Neuronal stem cell (in vitro differentiated cells): ENCODE measurements around the gene ETNPPL. TPM values are rescaled to one million over a fixed set of nuclear protein-coding genes. Genes with fewer than 3 reads are reported as not detected.

Experiments
- DNase-seq: peaks from one replicate; pipeline ENCODE4 v3.0.0-alpha.2; 2013; ENCODE audit warnings: low spot score
- H2AFZ ChIP-seq: one replicate; pipeline ENCODE4 v1.6.1; 2013; ENCODE audit warnings: mild to moderate bottlenecking, low read length, inconsistent platforms
- H2AK5ac ChIP-seq: 2 replicates; pipeline ENCODE4 v1.6.1; 2013; ENCODE audit warnings: low read depth, mild to moderate bottlenecking, inconsistent platforms, low read length, moderate library complexity, mixed read lengths
- H2BK120ac ChIP-seq: 2 replicates; pipeline ENCODE4 v1.6.1; 2013; ENCODE audit warnings: low read depth, mild to moderate bottlenecking, inconsistent platforms, low read length, moderate library complexity, mixed read lengths
- H2BK12ac ChIP-seq: one replicate; pipeline ENCODE4 v1.6.1; 2013; ENCODE audit warnings: low read length, inconsistent platforms
- H2BK15ac ChIP-seq: 2 replicates; pipeline ENCODE4 v1.6.1; 2013; ENCODE audit warnings: mild to moderate bottlenecking, low read length, inconsistent platforms, mixed read lengths
- H2BK5ac ChIP-seq: one replicate; pipeline ENCODE4 v1.6.1; 2013; ENCODE audit warnings: inconsistent platforms, mild to moderate bottlenecking, low read length, moderate library complexity
- H3K14ac ChIP-seq: one replicate; pipeline ENCODE4 v1.6.1; 2013; ENCODE audit warnings: low read length, inconsistent platforms
- H3K18ac ChIP-seq: 2 replicates; pipeline ENCODE4 v1.6.1; 2013; ENCODE audit warnings: low read length, inconsistent platforms
- H3K23ac ChIP-seq: 2 replicates; pipeline ENCODE4 v1.6.1; 2013; ENCODE audit warnings: low read depth, mild to moderate bottlenecking, mixed read lengths, low read length, inconsistent platforms; ENCODE audit not compliant: poor library complexity
- H3K27ac ChIP-seq: replicated peaks from 3 replicates; pipeline ENCODE4 v1.5.1; 2013; ENCODE audit warnings: low read length, inconsistent platforms
- H3K27me3 ChIP-seq, 3 experiments: 2 replicates each; pipeline ENCODE4 v1.6.1; 2013; ENCODE audit warnings: low read length in 3 of 3, mild to moderate bottlenecking in 2 of 3, inconsistent platforms in 1 of 3, low read depth in 1 of 3, mixed read lengths in 1 of 3, moderate library complexity in 1 of 3; ENCODE audit not compliant: control insufficient read depth in 3 of 3, insufficient read depth in 3 of 3
- H3K36me3 ChIP-seq, 2 donors: replicated peaks in 1 of 2; 2 replicates each; pipeline ENCODE4 v1.6.1; 2013; ENCODE audit warnings: low read length in 2 of 2; ENCODE audit not compliant: control insufficient read depth in 2 of 2, insufficient read depth in 2 of 2
- H3K4ac ChIP-seq: 2 replicates; pipeline ENCODE4 v1.6.1; 2013; ENCODE audit warnings: inconsistent platforms, mild to moderate bottlenecking, low read length, moderate library complexity
- H3K4me1 ChIP-seq, 2 donors: 1 replicate in 1 of 2; 2 replicates in 1 of 2; pipeline ENCODE4 v1.6.1; 2013; ENCODE audit warnings: low read length in 2 of 2, low read depth in 1 of 2; ENCODE audit not compliant: control insufficient read depth in 2 of 2, insufficient read depth in 1 of 2
- H3K4me2 ChIP-seq: one replicate; pipeline ENCODE4 v1.6.1; 2013; ENCODE audit warnings: mild to moderate bottlenecking, low read length, inconsistent platforms; ENCODE audit not compliant: insufficient read depth, poor library complexity, severe bottlenecking
- H3K4me3 ChIP-seq, 2 donors: 2 replicates each; pipeline ENCODE4 v1.5.1; 2013; ENCODE audit warnings: low read length in 2 of 2, mild to moderate bottlenecking in 2 of 2, inconsistent platforms in 1 of 2, moderate library complexity in 1 of 2
- H3K79me1 ChIP-seq: one replicate; pipeline ENCODE4 v1.6.1; 2013; ENCODE audit warnings: low read depth, mild to moderate bottlenecking, inconsistent platforms, low read length, moderate library complexity
- H3K9ac ChIP-seq: one replicate; pipeline ENCODE4 v1.6.1; 2013; ENCODE audit warnings: mild to moderate bottlenecking, low read depth, low read length, inconsistent platforms; ENCODE audit not compliant: poor library complexity
- H3K9me3 ChIP-seq, 2 donors: replicated peaks in 1 of 2; 2 replicates each; pipeline versions ENCODE3 to v1.6.1; 2013; ENCODE audit warnings: low read length in 2 of 2, mild to moderate bottlenecking in 2 of 2, inconsistent platforms in 1 of 2, low read depth in 1 of 2, mixed read lengths in 1 of 2, moderate library complexity in 1 of 2; ENCODE audit not compliant: control insufficient read depth in 2 of 2, insufficient read depth in 1 of 2
- H4K8ac ChIP-seq: one replicate; pipeline ENCODE4 v1.6.1; 2013; ENCODE audit warnings: low read depth, mild to moderate bottlenecking, inconsistent platforms, low read length, moderate library complexity
- H4K91ac ChIP-seq: one replicate; pipeline ENCODE4 v1.6.1; 2013; ENCODE audit warnings: low read length, low read depth, mild to moderate bottlenecking, inconsistent platforms; ENCODE audit not compliant: poor library complexity
- WGBS, 2 donors: extraction: QIAGEN DNeasy Blood & Tissue Kit; methylation state at CpG; one replicate each; pipeline ENCODE4 v1.1.7; 2013; ENCODE audit warnings: missing lambda C conversion rate in 2 of 2, mixed read lengths in 1 of 2; ENCODE audit not compliant: insufficient read length in 2 of 2, insufficient replicate concordance in 1 of 2; ENCODE audit errors: extremely low coverage in 2 of 2; 5-methylcytosine and 5-hydroxymethylcytosine counted together
- polyA plus RNA-seq, 2 experiments: library from polyadenylated mRNA; stranded (reverse); fragments of 200-250 nt; gene quantifications; one replicate each; pipeline ENCODE4 v1.2.3, GENCODE V29; 2013

The ETNPPL gene
- polyA plus RNA-seq (2013, experiment 1 of 2), result 0.20 TPM
- polyA plus RNA-seq (2013, experiment 2 of 2), result 0.29 TPM

GRCh38 chr4:108762559-108763225, at the start of gene ETNPPL:
Gene ETNPPL, minus strand, starts transcription at chr4:108763053. Its CDS starts 155 bp downstream, at chr4:108762898.
- H3K4me3 ChIP-seq, result peak within 1 kb of the TSS; percentile 47 to 85
- no peak within 1 kb of the TSS for H3K14ac ChIP-seq
- peak within 1 kb of the TSS; percentile 87 for H2BK12ac ChIP-seq
- no peak within 1 kb of the TSS for H2AK5ac ChIP-seq
- peak within 1 kb of the TSS; percentile 92 for H3K9ac ChIP-seq
- no peak within 1 kb of the TSS for H4K91ac ChIP-seq
- no peaks in the 10 kb centered on the region for H3K9me3 ChIP-seq
- H3K23ac ChIP-seq, result peak within 1 kb of the TSS; percentile 75
- H3K79me1 ChIP-seq, result no peaks in the 10 kb centered on the region
- peak within 1 kb of the TSS; percentile 61 for H2BK5ac ChIP-seq
- no peaks in the 10 kb centered on the region for H3K4me1 ChIP-seq
- no peaks in the 10 kb centered on the region for H3K36me3 ChIP-seq
- no peak within 1 kb of the TSS for H3K27ac ChIP-seq
- peak within 1 kb of the TSS; percentile 94 for H2AFZ ChIP-seq
- no peak within 1 kb of the TSS for H3K4ac ChIP-seq
- WGBS, 2 donors, result no CpG with 5 or more reads among the region's 61 CpGs
- no peak within 1 kb of the TSS for H4K8ac ChIP-seq
- H3K27me3 ChIP-seq, result peaks cover 0 to 46% (median 7%) of the 10 kb centered on the region in 3 experiments
- no peak within 1 kb of the TSS for H2BK120ac ChIP-seq
- H3K18ac ChIP-seq, result peak within 1 kb of the TSS; percentile 92
- peak; percentile 53 for DNase-seq
- H3K4me2 ChIP-seq, result peak within 1 kb of the TSS; percentile 97
- peak within 1 kb of the TSS; percentile 55 for H2BK15ac ChIP-seq

DNA sequence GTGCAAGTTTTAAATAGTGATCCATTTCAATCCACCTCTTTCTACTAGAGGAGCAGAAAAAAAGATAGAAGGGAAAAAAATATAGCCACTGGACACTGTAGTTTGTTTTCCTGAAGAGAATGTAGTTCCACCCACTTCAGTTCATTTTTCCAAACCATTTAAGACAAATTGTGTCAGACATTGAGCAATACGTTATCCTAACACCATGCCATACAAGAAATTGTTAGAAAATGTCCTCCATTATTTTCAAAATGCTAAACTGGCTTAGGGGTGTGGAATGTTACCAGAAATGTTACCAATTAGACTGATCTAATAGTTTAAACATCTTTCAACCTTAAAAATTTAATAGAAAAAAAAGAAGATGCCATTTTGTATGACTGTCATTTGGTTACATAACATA, 48.6 kb upstream of the ETNPPL start:
- H3K4me3 ChIP-seq, result no peak overlapping the region
- H4K91ac ChIP-seq, result no peak overlapping the region
- WGBS, 2 donors, result no CpG with 5 or more reads among the region's 1 CpG
- no peak overlapping the region for H3K9ac ChIP-seq
- no peak overlapping the region for H3K4ac ChIP-seq
- H3K36me3 ChIP-seq, result no peaks in the 10 kb centered on the region
- no peaks in the 10 kb centered on the region for H3K4me1 ChIP-seq
- H3K27me3 ChIP-seq, result peaks cover 0 to 2% (median 0%) of the 10 kb centered on the region in 3 experiments
- no peak overlapping the region for H2AFZ ChIP-seq
- H3K23ac ChIP-seq, result no peak overlapping the region
- no peak overlapping the region for H2BK15ac ChIP-seq
- H3K18ac ChIP-seq, result no peak overlapping the region
- H2BK5ac ChIP-seq, result no peak overlapping the region
- no peak overlapping the region for H3K27ac ChIP-seq
- H3K14ac ChIP-seq, result no peak overlapping the region
- H2BK120ac ChIP-seq, result no peak overlapping the region
- H4K8ac ChIP-seq, result no peak overlapping the region
- H3K79me1 ChIP-seq, result no peaks in the 10 kb centered on the region
- H3K4me2 ChIP-seq, result no peak overlapping the region
- no peaks in the 10 kb centered on the region for H3K9me3 ChIP-seq
- DNase-seq, result no peak
- H2AK5ac ChIP-seq, result no peak overlapping the region
- H2BK12ac ChIP-seq, result no peak overlapping the region

DNA sequence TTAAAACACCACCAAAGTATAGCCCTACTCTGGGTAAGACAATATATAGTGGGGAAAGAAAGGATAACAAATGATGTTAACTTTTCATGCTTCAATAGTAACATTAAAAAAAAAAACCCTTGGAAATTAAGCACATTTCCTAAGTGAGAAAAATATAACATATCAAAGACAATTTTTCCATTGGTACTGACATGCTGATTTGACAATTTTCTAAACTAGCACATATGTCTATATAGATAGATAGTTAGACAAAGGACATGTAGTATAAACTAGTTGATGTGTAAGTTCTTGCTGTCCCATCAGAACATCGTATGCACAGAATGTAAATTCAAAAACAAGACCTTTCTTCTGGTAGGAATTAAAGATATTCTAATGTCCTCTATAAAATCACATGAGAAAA, 47.2 kb upstream of the ETNPPL start:
- no peak overlapping the region for H4K8ac ChIP-seq
- H3K14ac ChIP-seq, result no peak overlapping the region
- WGBS, 2 donors, result no CpG with 5 or more reads among the region's 1 CpG
- H3K9me3 ChIP-seq, result no peaks in the 10 kb centered on the region
- H3K4me2 ChIP-seq, result no peak overlapping the region
- no peak overlapping the region for H2AK5ac ChIP-seq
- no peak overlapping the region for H3K18ac ChIP-seq
- no peaks in the 10 kb centered on the region for H3K27me3 ChIP-seq
- no peak overlapping the region for H2BK5ac ChIP-seq
- no peak overlapping the region for H3K4ac ChIP-seq
- H3K27ac ChIP-seq, result no peak overlapping the region
- no peak overlapping the region for H2AFZ ChIP-seq
- H4K91ac ChIP-seq, result no peak overlapping the region
- no peak overlapping the region for H2BK120ac ChIP-seq
- H2BK15ac ChIP-seq, result no peak overlapping the region
- no peak overlapping the region for H2BK12ac ChIP-seq
- DNase-seq, result no peak
- H3K4me1 ChIP-seq, result no peaks in the 10 kb centered on the region
- H3K9ac ChIP-seq, result no peak overlapping the region
- no peak overlapping the region for H3K23ac ChIP-seq
- no peaks in the 10 kb centered on the region for H3K79me1 ChIP-seq
- H3K4me3 ChIP-seq, result no peak overlapping the region
- no peaks in the 10 kb centered on the region for H3K36me3 ChIP-seq

GRCh38 chr4:108804648-108805273, 41.9 kb upstream of the ETNPPL start:
- Histone ChIP-seq H3K4me2 (no peak overlapping the region), H2AFZ (no peak overlapping the region), H3K36me3 (no peaks in the 10 kb centered on the region), H2BK15ac (no peak overlapping the region), H3K4me1 (peaks cover 0 to 2% of the 10 kb centered on the region in 2 donors), H3K23ac (no peak overlapping the region), H3K4me3 (no peak overlapping the region), H4K91ac (no peak overlapping the region), H4K8ac (no peak overlapping the region), H3K14ac (no peak overlapping the region), H2BK5ac (no peak overlapping the region), H3K4ac (no peak overlapping the region), H3K27ac (no peak overlapping the region), H2AK5ac (no peak overlapping the region), H3K79me1 (no peaks in the 10 kb centered on the region), H3K9ac (no peak overlapping the region), H2BK120ac (no peak overlapping the region), H3K18ac (no peak overlapping the region), H3K9me3 (no peaks in the 10 kb centered on the region), H3K27me3 (no peaks in the 10 kb centered on the region), H2BK12ac (no peak overlapping the region)
- DNase-seq, result no peak
- no CpG with 5 or more reads among the region's 5 CpGs for WGBS, 2 donors
